Measurements from ENCODE around the gene STAG2.

GRCh38 chrX:123964156-123964834 is 2.8 kb downstream of the STAG2 start:
- TF ChIP-seq CTCF (IDR thresholded peaks at IDR 0.05; ENCODE audit: insufficient read depth, low read length) (no peak), POLR2AphosphoS5 (IDR thresholded peaks at IDR 0.05; ENCODE audit: low read depth) (no peak), REST (IDR thresholded peaks at IDR 0.05; ENCODE audit: insufficient replicate concordance, low read depth) (no peak)
